ENCODE results near the gene RFX8. TPM values are rescaled to one million over a fixed set of nuclear protein-coding genes. Genes with fewer than 3 reads are reported as not detected.

Gene RFX8
- polyA plus RNA-seq = under 1 TPM; 0.08 TPM

- peak within 1 kb of the TSS; percentile 29 to 56 for H3K4me3 ChIP-seq (ENCODE audit: low read depth in 1 of 2, low read length in 2 of 2)
- H3K36me3 ChIP-seq (ENCODE audit: control insufficient read depth in 2 of 2, insufficient read depth in 2 of 2, low read length in 1 of 2) = no peaks in the 10 kb centered on the region
- H3K9me3 ChIP-seq (ENCODE audit: control insufficient read depth in 2 of 2, insufficient read depth in 1 of 2, low read depth in 1 of 2, low read length in 1 of 2) = no peaks in the 10 kb centered on the region
- H3K4me1 ChIP-seq (ENCODE audit: control insufficient read depth in 2 of 2, insufficient read depth in 2 of 2, low read length in 1 of 2) = peaks cover 0 to 4% of the 10 kb centered on the region in 2 donors
- H3K27me3 ChIP-seq (ENCODE audit: control insufficient read depth in 1 of 2, insufficient read depth in 2 of 2, low read length in 2 of 2) = peaks cover 0 to 3% of the 10 kb centered on the region in 2 donors
- peak within 1 kb of the TSS; percentile 5 to 56 for H3K27ac ChIP-seq (ENCODE audit: low read depth in 2 of 2, low read length in 1 of 2)
- WGBS, 2 donors = 32 to 34% methylated on average over 20 of the region's 20 CpGs
These were observed at the start of gene RFX8 for GRCh38 chr2:101474731-101475384. RFX8 (minus strand) TSS chr2:101475112; CDS start chr2:101466848, 8,264 bp downstream.

DNA sequence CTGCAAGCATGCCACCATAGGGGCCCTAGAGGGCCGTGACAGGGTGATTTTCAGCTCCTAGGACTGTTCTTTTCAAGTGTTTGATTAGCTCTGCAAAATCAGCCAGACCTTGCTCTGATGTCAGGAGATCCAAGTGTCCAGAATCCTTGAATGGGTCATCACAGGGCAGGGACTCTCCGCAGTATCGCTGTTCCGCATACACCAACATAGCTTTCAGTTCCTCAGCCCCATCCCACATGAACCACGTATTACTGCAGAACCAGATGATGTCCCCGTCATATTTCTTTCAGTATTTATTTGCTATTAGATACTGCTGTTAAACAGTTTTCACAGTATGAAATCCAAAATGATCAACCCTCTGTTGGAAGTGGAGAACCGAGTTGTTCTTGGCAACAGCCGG lies 46.6 kb upstream of the RFX8 start:
- 90 to 91% methylated on average over 8 of the region's 8 CpGs for WGBS, 2 donors
- Histone ChIP-seq H3K9me3 (ENCODE audit: control insufficient read depth in 2 of 2, insufficient read depth in 1 of 2, low read depth in 1 of 2, low read length in 1 of 2) (no peaks in the 10 kb centered on the region), H3K27ac (ENCODE audit: low read depth in 2 of 2, low read length in 1 of 2) (no peak overlapping the region), H3K4me1 (ENCODE audit: control insufficient read depth in 2 of 2, insufficient read depth in 2 of 2, low read length in 1 of 2) (peaks cover 0 to 10% of the 10 kb centered on the region in 2 donors), H3K27me3 (ENCODE audit: control insufficient read depth in 1 of 2, insufficient read depth in 2 of 2, low read length in 2 of 2) (no peaks in the 10 kb centered on the region), H3K36me3 (ENCODE audit: control insufficient read depth in 2 of 2, insufficient read depth in 2 of 2, low read length in 1 of 2) (no peaks in the 10 kb centered on the region), H3K4me3 (ENCODE audit: low read depth in 1 of 2, low read length in 2 of 2) (no peak overlapping the region)

DNA sequence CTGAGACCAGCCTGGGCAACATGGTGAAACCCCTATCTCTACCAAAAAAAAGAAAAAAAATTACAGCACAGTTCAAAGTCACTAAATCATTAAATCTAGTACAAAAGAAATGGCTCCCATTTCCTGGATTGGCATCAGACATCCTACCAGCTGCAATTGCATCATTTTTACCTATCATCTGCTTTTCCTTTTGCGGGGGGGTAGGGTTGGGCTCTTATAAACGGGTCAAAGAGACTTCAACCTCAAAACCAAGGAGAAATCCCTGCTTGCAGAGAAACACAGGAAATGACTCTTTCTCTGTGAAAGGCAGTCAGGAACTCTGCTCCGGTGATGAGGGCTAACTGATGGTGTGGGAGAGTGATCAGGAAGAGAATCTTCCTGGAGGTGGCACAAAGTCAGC lies 45.3 kb upstream of the RFX8 start:
- Histone ChIP-seq H3K4me3 (ENCODE audit: low read depth in 1 of 2, low read length in 2 of 2) (no peak overlapping the region), H3K27ac (ENCODE audit: low read depth in 2 of 2, low read length in 1 of 2) (no peak overlapping the region), H3K27me3 (ENCODE audit: control insufficient read depth in 1 of 2, insufficient read depth in 2 of 2, low read length in 2 of 2) (no peaks in the 10 kb centered on the region), H3K4me1 (ENCODE audit: control insufficient read depth in 2 of 2, insufficient read depth in 2 of 2, low read length in 1 of 2) (peaks cover 0 to 10% of the 10 kb centered on the region in 2 donors), H3K9me3 (ENCODE audit: control insufficient read depth in 2 of 2, insufficient read depth in 1 of 2, low read depth in 1 of 2, low read length in 1 of 2) (no peaks in the 10 kb centered on the region), H3K36me3 (ENCODE audit: control insufficient read depth in 2 of 2, insufficient read depth in 2 of 2, low read length in 1 of 2) (no peaks in the 10 kb centered on the region)
- 55 to 59% methylated on average over 3 of the region's 3 CpGs for WGBS, 2 donors

- Histone ChIP-seq H3K4me3 (ENCODE audit: low read depth in 1 of 2, low read length in 2 of 2) (no peak overlapping the region), H3K9me3 (ENCODE audit: control insufficient read depth in 2 of 2, insufficient read depth in 1 of 2, low read depth in 1 of 2, low read length in 1 of 2) (no peaks in the 10 kb centered on the region), H3K27ac (ENCODE audit: low read depth in 2 of 2, low read length in 1 of 2) (no peak overlapping the region), H3K36me3 (ENCODE audit: control insufficient read depth in 2 of 2, insufficient read depth in 2 of 2, low read length in 1 of 2) (no peaks in the 10 kb centered on the region), H3K4me1 (ENCODE audit: control insufficient read depth in 2 of 2, insufficient read depth in 2 of 2, low read length in 1 of 2) (peaks cover 0 to 10% of the 10 kb centered on the region in 2 donors), H3K27me3 (ENCODE audit: control insufficient read depth in 1 of 2, insufficient read depth in 2 of 2, low read length in 2 of 2) (no peaks in the 10 kb centered on the region)
- 38 to 39% methylated on average over 16 of the region's 16 CpGs for WGBS, 2 donors
These were observed 43.9 kb upstream of the RFX8 start for GRCh38 chr2:101518578-101519492.

GRCh38 chr2:101517758-101518271 lies 42.9 kb upstream of the RFX8 start:
- Histone ChIP-seq H3K4me3 (ENCODE audit: low read depth in 1 of 2, low read length in 2 of 2) (no peak overlapping the region), H3K36me3 (ENCODE audit: control insufficient read depth in 2 of 2, insufficient read depth in 2 of 2, low read length in 1 of 2) (no peaks in the 10 kb centered on the region), H3K4me1 (ENCODE audit: control insufficient read depth in 2 of 2, insufficient read depth in 2 of 2, low read length in 1 of 2) (peaks cover 0 to 10% of the 10 kb centered on the region in 2 donors), H3K27ac (ENCODE audit: low read depth in 2 of 2, low read length in 1 of 2) (peak overlapping the region; percentile 7 to 73), H3K27me3 (ENCODE audit: control insufficient read depth in 1 of 2, insufficient read depth in 2 of 2, low read length in 2 of 2) (no peaks in the 10 kb centered on the region), H3K9me3 (ENCODE audit: control insufficient read depth in 2 of 2, insufficient read depth in 1 of 2, low read depth in 1 of 2, low read length in 1 of 2) (no peaks in the 10 kb centered on the region)

DNA sequence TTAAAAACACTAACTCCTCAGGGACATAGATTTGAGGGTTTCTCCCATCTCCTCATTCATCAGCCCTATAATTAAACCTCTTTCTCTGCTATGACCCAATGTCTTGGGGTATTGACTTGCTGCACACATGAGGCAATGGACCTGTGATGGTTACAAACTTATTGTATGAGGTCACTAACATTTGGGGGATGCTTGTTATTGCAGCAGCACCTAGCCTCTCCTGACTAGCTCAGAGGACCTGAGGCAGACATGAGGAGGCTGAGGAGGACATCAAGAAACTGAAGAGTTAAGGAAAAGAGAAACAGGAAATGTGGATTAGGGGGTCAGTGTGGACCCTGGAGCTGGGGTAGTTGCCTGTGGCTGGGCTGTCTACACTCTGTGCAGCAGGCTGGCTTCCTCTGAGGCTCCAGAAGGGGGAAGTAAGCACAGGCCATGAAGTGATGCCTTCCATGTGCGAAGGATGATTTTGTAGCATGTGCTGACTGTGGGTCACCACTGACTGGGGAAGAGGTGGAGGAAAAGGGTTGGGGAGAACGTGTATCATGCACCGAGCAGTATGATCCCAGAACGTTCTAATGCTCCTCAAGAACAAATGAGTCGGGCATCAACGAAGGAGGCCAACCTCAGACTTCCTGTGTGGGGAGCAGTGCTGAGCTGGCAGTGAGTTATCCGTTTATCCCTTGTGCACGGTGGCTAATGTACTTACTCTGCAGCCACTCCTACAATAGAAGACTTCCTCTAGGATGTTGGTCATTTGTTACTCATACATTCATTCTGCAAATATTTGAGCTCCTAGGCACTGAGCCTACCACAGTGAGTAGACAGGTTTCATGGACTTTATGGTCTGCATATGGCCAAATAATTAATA lies 42.1 kb upstream of the RFX8 start:
- H3K36me3 ChIP-seq (ENCODE audit: control insufficient read depth in 2 of 2, insufficient read depth in 2 of 2, low read length in 1 of 2) = no peaks in the 10 kb centered on the region
- H3K4me1 ChIP-seq (ENCODE audit: control insufficient read depth in 2 of 2, insufficient read depth in 2 of 2, low read length in 1 of 2) = peaks cover 0 to 10% of the 10 kb centered on the region in 2 donors
- peak overlapping the region; percentile 36 to 73 for H3K27ac ChIP-seq (ENCODE audit: low read depth in 2 of 2, low read length in 1 of 2)
- 48 to 52% methylated on average over 8 of the region's 8 CpGs for WGBS, 2 donors
- no peak overlapping the region for H3K4me3 ChIP-seq (ENCODE audit: low read depth in 1 of 2, low read length in 2 of 2)
- no peaks in the 10 kb centered on the region for H3K9me3 ChIP-seq (ENCODE audit: control insufficient read depth in 2 of 2, insufficient read depth in 1 of 2, low read depth in 1 of 2, low read length in 1 of 2)
- H3K27me3 ChIP-seq (ENCODE audit: control insufficient read depth in 1 of 2, insufficient read depth in 2 of 2, low read length in 2 of 2) = no peaks in the 10 kb centered on the region

DNA sequence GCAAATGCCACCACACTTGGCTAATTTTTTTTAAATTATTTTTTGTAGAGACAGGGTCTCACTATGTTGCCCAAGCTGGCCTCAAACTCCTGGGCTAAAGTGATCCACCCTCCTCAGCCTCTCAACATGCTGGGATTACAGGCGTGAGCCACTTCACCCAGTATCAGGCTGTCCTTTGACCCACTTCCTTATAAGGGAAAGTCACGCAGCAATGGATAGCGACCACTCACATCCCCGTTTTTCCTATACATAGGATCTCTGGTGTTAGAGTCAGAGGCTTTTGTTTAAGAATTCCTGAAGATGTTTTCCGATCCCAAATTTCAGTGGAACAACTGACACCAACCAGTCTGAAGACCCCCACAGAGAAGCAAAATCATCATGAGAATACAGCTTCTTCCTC lies 41.4 kb upstream of the RFX8 start:
- H3K9me3 ChIP-seq (ENCODE audit: control insufficient read depth in 2 of 2, insufficient read depth in 1 of 2, low read depth in 1 of 2, low read length in 1 of 2) = no peaks in the 10 kb centered on the region
- no peaks in the 10 kb centered on the region for H3K36me3 ChIP-seq (ENCODE audit: control insufficient read depth in 2 of 2, insufficient read depth in 2 of 2, low read length in 1 of 2)
- peaks cover 0 to 10% of the 10 kb centered on the region in 2 donors for H3K4me1 ChIP-seq (ENCODE audit: control insufficient read depth in 2 of 2, insufficient read depth in 2 of 2, low read length in 1 of 2)
- H3K4me3 ChIP-seq (ENCODE audit: low read depth in 1 of 2, low read length in 2 of 2) = no peak overlapping the region
- H3K27ac ChIP-seq (ENCODE audit: low read depth in 2 of 2, low read length in 1 of 2) = no peak overlapping the region
- WGBS, 2 donors = 92 to 95% methylated on average over 5 of the region's 5 CpGs
- H3K27me3 ChIP-seq (ENCODE audit: control insufficient read depth in 1 of 2, insufficient read depth in 2 of 2, low read length in 2 of 2) = no peaks in the 10 kb centered on the region

GRCh38 chr2:101515477-101515876 lies 40.6 kb upstream of the RFX8 start:
- Histone ChIP-seq H3K27ac (ENCODE audit: low read depth in 2 of 2, low read length in 1 of 2) (no peak overlapping the region), H3K36me3 (ENCODE audit: control insufficient read depth in 2 of 2, insufficient read depth in 2 of 2, low read length in 1 of 2) (no peaks in the 10 kb centered on the region), H3K9me3 (ENCODE audit: control insufficient read depth in 2 of 2, insufficient read depth in 1 of 2, low read depth in 1 of 2, low read length in 1 of 2) (no peaks in the 10 kb centered on the region), H3K4me3 (ENCODE audit: low read depth in 1 of 2, low read length in 2 of 2) (no peak overlapping the region), H3K27me3 (ENCODE audit: control insufficient read depth in 1 of 2, insufficient read depth in 2 of 2, low read length in 2 of 2) (no peaks in the 10 kb centered on the region), H3K4me1 (ENCODE audit: control insufficient read depth in 2 of 2, insufficient read depth in 2 of 2, low read length in 1 of 2) (peaks cover 0 to 10% of the 10 kb centered on the region in 2 donors)
- WGBS, 2 donors = 31 to 40% methylated on average over 5 of the region's 5 CpGs

- WGBS, 2 donors = 96% methylated on average over 3 of the region's 3 CpGs
- no peaks in the 10 kb centered on the region for H3K27me3 ChIP-seq (ENCODE audit: control insufficient read depth in 1 of 2, insufficient read depth in 2 of 2, low read length in 2 of 2)
- H3K4me1 ChIP-seq (ENCODE audit: control insufficient read depth in 2 of 2, insufficient read depth in 2 of 2, low read length in 1 of 2) = peaks cover 0 to 5% of the 10 kb centered on the region in 2 donors
- H3K27ac ChIP-seq (ENCODE audit: low read depth in 2 of 2, low read length in 1 of 2) = no peak overlapping the region
- no peaks in the 10 kb centered on the region for H3K36me3 ChIP-seq (ENCODE audit: control insufficient read depth in 2 of 2, insufficient read depth in 2 of 2, low read length in 1 of 2)
- H3K9me3 ChIP-seq (ENCODE audit: control insufficient read depth in 2 of 2, insufficient read depth in 1 of 2, low read depth in 1 of 2, low read length in 1 of 2) = no peaks in the 10 kb centered on the region
- H3K4me3 ChIP-seq (ENCODE audit: low read depth in 1 of 2, low read length in 2 of 2) = no peak overlapping the region
These were observed 38.1 kb upstream of the RFX8 start for GRCh38 chr2:101512993-101513392.
